Esophagus squamous epithelium (tissue), 5 donors: ENCODE measurements around the gene FBH1. TPM values are rescaled to one million over a fixed set of nuclear protein-coding genes. Genes with fewer than 3 reads are reported as not detected.

ENCODE experiments used
- DNase-seq: peaks from one replicate; lab custom pipeline; 2025; lab: John Stamatoyannopoulos, UW
- H3K27ac ChIP-seq, 4 donors: fragments of 200-600 bp; sonication (generic); one replicate each; pipeline ENCODE4 v1.5.1; 2016 to 2019; ENCODE audit warnings: mild to moderate bottlenecking in 1 of 4
- H3K27me3 ChIP-seq, 4 donors: fragments of 200-600 bp; sonication (generic); 1 replicate in 3 of 4; 2 replicates in 1 of 4; pipeline versions ENCODE4 v1.5.1 to v1.6.0; 2017 to 2021; ENCODE audit warnings: antibody characterized with exemption in 1 of 4
- H3K36me3 ChIP-seq, 3 donors: fragments of 200-600 bp; sonication (generic); one replicate each; pipeline ENCODE4 v1.5.1; 2016 to 2019
- H3K4me1 ChIP-seq, 3 donors: fragments of 200-600 bp; sonication (generic); one replicate each; pipeline ENCODE4 v1.5.1; 2017 to 2019
- H3K4me3 ChIP-seq, 4 donors: fragments of 200-600 bp; sonication (generic); 1 replicate in 3 of 4; 2 replicates in 1 of 4; pipeline ENCODE4 v1.5.1; 2016 to 2019; ENCODE audit warnings: mild to moderate bottlenecking in 2 of 4, moderate library complexity in 1 of 4
- H3K9me3 ChIP-seq, 3 donors: fragments of 200-600 bp; sonication (generic); one replicate each; pipeline ENCODE4 v1.5.1; 2016 to 2019
- POLR2A ChIP-seq, 4 donors: fragments of 450-650 bp; IDR thresholded peaks; one replicate each; pipeline ENCODE4 v1.6.1; 2017; ENCODE audit warnings: antibody characterized with exemption in 4 of 4, mild to moderate bottlenecking in 4 of 4, moderate library complexity in 3 of 4
- WGBS, 2 donors: methylation state at CpG; one replicate each; pipeline ENCODE4 v1.1.5; 2018; 5-methylcytosine and 5-hydroxymethylcytosine counted together
- intact Hi-C: fragments of 100-400 bp; cut with DNase I; formaldehyde crosslinking; loops from one replicate; pipeline ENCODE4 v1.15.0; 2022
- total RNA-seq, 4 donors: library from RNA; depleted of rRNA; stranded (reverse); fragments of >200 nt; gene quantifications; one replicate each; pipeline ENCODE4 v1.1.0, GENCODE V29; 2016
- TF ChIP-seq, protein P1 (sequence below), 6 experiments: fragments of 450-650 bp in 4 of 6; fragments of 200-600 bp in 2 of 6; sonication (generic) in 2 of 6; IDR thresholded peaks; one replicate each; pipeline ENCODE4 v1.5.1; 2016 to 2019; ENCODE audit warnings: antibody characterized with exemption in 6 of 6, mild to moderate bottlenecking in 4 of 6, moderate library complexity in 4 of 6
- donor health status: DM: yes; HTN: yes; CAD: no.

FBH1 gene
- total RNA-seq, 4 donors from 2014 or later = 48.5 to 93.8 (median 54.1) TPM

DNA sequence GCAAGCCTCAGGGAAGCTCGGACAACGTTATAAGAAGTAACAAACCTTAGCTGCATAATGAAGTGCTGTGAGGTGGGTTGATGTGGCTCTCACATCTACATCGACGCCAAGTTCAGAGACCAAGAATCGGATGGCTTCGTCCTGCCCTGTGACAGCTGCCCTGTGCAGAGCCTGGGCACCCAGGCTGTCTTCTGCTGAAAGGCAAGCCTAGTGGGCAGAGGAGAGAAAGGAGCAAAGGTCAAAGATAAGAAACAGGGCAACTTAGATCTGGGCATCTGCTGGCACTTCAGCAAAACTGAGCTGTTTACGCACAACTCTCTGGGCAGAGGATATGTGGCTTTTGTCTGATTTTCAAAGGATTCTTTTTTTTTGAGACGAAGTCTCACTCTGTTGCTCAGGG is 7.1 kb upstream of the FBH1 start:
- H3K27me3 ChIP-seq = no peaks in the 10 kb centered on the region

DNA sequence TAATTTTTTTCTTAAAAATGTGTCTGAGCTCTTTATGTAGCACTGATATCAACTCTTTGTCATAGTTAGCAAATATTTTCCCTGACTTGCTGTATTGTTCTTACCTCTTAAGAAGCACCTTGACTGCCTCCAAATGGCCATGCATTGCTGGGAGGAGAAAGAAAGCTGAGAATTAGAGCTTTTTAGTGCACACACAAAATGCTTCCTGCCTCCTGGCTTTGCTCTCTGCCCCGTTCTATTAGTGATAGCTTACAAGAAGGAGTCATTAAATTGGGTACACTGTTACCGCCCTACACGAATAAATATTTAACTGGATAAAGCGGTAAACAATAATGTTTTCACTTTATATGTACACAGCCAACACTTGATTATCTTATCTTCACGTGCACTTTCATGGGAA is 4.4 kb upstream of the FBH1 start:
- intact Hi-C loops = no loop called here
- WGBS, 2 donors = 91 to 94% methylated on average over 5 of the region's 5 CpGs

More for the DNA sequence above, 7.1 kb upstream of the FBH1 start:
- no peak for TF ChIP-seq POLR2A (IDR thresholded peaks at IDR 0.05)
- TF ChIP-seq, protein P1, sequence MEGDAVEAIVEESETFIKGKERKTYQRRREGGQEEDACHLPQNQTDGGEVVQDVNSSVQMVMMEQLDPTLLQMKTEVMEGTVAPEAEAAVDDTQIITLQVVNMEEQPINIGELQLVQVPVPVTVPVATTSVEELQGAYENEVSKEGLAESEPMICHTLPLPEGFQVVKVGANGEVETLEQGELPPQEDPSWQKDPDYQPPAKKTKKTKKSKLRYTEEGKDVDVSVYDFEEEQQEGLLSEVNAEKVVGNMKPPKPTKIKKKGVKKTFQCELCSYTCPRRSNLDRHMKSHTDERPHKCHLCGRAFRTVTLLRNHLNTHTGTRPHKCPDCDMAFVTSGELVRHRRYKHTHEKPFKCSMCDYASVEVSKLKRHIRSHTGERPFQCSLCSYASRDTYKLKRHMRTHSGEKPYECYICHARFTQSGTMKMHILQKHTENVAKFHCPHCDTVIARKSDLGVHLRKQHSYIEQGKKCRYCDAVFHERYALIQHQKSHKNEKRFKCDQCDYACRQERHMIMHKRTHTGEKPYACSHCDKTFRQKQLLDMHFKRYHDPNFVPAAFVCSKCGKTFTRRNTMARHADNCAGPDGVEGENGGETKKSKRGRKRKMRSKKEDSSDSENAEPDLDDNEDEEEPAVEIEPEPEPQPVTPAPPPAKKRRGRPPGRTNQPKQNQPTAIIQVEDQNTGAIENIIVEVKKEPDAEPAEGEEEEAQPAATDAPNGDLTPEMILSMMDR (IDR thresholded peaks at IDR 0.05) = no peak
- Histone ChIP-seq H3K4me3 (no peak overlapping the region), H3K4me1 (peaks cover 3 to 13% (median 4%) of the 10 kb centered on the region in 3 donors), H3K27ac (no peak overlapping the region), H3K36me3 (peaks cover 0 to 97% (median 0%) of the 10 kb centered on the region in 3 donors), H3K9me3 (no peaks in the 10 kb centered on the region)
- 74 to 86% methylated on average over 7 to 8 of the region's 8 CpGs for WGBS, 2 donors
- intact Hi-C loops = no loop called here
- DNase-seq = no peak

DNA sequence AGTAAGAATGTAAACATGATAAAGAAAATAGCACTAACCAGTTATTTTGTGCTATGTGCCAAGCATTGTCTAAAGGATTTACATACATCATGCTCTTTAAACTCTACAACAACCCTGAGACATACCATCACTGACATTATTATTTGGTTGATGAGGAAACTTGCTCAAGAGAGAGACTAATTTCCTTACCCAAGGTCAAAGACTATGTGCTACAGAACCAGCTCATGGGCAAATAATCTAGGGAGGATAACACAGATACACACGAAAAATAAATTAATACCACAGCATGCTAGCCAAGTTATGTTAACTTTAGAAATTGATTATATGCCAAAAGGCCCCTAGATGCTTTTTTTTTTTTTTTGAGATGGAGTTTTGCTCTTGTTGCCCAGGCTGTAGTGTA is 3.0 kb upstream of the FBH1 start:
- H3K36me3 ChIP-seq = peaks cover 0 to 56% (median 0%) of the 10 kb centered on the region in 3 donors
- TF ChIP-seq, protein P1 (IDR thresholded peaks at IDR 0.05) = no peak
- TF ChIP-seq POLR2A (IDR thresholded peaks at IDR 0.05) = no peak
- no peak overlapping the region for H3K27ac ChIP-seq
- no peak overlapping the region for H3K4me3 ChIP-seq
- no peaks in the 10 kb centered on the region for H3K27me3 ChIP-seq
- intact Hi-C loops = no loop called here
- no peak for DNase-seq
- peaks cover 15 to 39% (median 22%) of the 10 kb centered on the region in 3 donors for H3K4me1 ChIP-seq
- H3K9me3 ChIP-seq = no peaks in the 10 kb centered on the region
- 13 to 35% methylated on average over 1 of the region's 1 CpG for WGBS, 2 donors

More for the DNA sequence above, 4.4 kb upstream of the FBH1 start:
- Histone ChIP-seq H3K36me3 (peaks cover 0 to 70% (median 0%) of the 10 kb centered on the region in 3 donors), H3K4me3 (no peak overlapping the region), H3K27me3 (no peaks in the 10 kb centered on the region), H3K4me1 (peaks cover 9 to 25% (median 10%) of the 10 kb centered on the region in 3 donors), H3K9me3 (no peaks in the 10 kb centered on the region), H3K27ac (no peak overlapping the region)
- DNase-seq = no peak
- TF ChIP-seq, protein P1 (IDR thresholded peaks at IDR 0.05) = no peak
- no peak for TF ChIP-seq POLR2A (IDR thresholded peaks at IDR 0.05)

DNA sequence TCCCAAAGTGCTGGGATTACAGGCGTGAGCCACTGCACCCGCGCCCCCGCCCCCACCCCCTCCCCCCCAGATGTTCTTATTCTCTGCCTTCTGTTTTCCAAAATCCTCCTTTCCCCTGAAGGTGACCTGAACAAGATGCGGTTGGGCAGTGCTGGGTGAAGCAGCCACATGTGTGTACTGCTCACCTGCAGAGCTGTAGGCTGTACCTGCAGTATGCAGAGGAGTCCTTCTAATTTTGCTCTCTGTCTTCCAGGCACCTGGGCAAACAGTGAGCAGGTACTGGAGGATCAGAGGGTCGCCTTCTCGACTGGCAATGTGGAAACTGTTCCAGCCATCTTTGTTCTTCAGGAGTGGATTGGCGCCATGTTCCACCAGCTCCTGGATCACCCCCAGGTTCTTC is 2.4 kb upstream of the FBH1 start:
- 88% methylated on average over 4 of the region's 8 CpGs; no CpG with 5 or more reads in 1 of the 2 donors for WGBS, 2 donors
- intact Hi-C loops = no loop called here
- no peaks in the 10 kb centered on the region for H3K27me3 ChIP-seq
- TF ChIP-seq POLR2A (IDR thresholded peaks at IDR 0.05) = no peak
- TF ChIP-seq, protein P1 (IDR thresholded peaks at IDR 0.05) = no peak
- no peak for DNase-seq
- H3K4me1 ChIP-seq = peaks cover 15 to 45% (median 24%) of the 10 kb centered on the region in 3 donors
- peaks cover 0 to 50% (median 0%) of the 10 kb centered on the region in 3 donors for H3K36me3 ChIP-seq
- peak overlapping the region in 1 of 4 donors; percentile 92 for H3K4me3 ChIP-seq
- H3K27ac ChIP-seq = peak overlapping the region in 1 of 4 donors; percentile 96
- H3K9me3 ChIP-seq = no peaks in the 10 kb centered on the region

DNA sequence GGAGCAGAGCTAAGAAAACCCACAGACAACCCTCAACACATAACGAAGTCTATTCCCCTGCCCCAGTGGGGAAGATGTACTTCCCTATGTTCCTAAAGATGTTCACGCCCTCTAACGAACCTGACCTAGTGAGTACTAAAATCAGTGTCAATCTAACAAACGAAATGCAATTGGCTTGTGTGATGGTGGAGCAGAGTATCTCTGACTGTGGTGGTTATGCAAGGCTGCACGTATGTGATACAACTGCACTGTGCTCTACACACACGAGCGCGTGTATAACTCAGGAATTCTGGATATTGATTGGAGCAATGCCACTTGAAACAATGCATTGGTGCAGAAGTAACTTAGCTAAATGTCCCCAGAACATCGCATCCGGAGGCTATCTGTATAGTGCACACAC is 1.7 kb upstream of the FBH1 start:
- no peak for TF ChIP-seq POLR2A (IDR thresholded peaks at IDR 0.05)
- TF ChIP-seq, protein P1 (IDR thresholded peaks at IDR 0.05) = no peak
- H3K4me1 ChIP-seq = peaks cover 15 to 45% (median 24%) of the 10 kb centered on the region in 3 donors
- WGBS, 2 donors = 17 to 28% methylated on average over 10 of the region's 10 CpGs
- H3K4me3 ChIP-seq = peak overlapping the region; percentile 59 to 92 (median 84)
- no peaks in the 10 kb centered on the region for H3K27me3 ChIP-seq
- intact Hi-C loops = no loop called here
- peak overlapping the region; percentile 86 to 96 (median 90) for H3K27ac ChIP-seq
- H3K9me3 ChIP-seq = no peaks in the 10 kb centered on the region
- no peak for DNase-seq
- H3K36me3 ChIP-seq = peaks cover 0 to 45% (median 0%) of the 10 kb centered on the region in 3 donors
